Measurements from ENCODE around the gene FAM168B.

- TF ChIP-seq, protein P1, sequence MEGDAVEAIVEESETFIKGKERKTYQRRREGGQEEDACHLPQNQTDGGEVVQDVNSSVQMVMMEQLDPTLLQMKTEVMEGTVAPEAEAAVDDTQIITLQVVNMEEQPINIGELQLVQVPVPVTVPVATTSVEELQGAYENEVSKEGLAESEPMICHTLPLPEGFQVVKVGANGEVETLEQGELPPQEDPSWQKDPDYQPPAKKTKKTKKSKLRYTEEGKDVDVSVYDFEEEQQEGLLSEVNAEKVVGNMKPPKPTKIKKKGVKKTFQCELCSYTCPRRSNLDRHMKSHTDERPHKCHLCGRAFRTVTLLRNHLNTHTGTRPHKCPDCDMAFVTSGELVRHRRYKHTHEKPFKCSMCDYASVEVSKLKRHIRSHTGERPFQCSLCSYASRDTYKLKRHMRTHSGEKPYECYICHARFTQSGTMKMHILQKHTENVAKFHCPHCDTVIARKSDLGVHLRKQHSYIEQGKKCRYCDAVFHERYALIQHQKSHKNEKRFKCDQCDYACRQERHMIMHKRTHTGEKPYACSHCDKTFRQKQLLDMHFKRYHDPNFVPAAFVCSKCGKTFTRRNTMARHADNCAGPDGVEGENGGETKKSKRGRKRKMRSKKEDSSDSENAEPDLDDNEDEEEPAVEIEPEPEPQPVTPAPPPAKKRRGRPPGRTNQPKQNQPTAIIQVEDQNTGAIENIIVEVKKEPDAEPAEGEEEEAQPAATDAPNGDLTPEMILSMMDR (IDR thresholded peaks at IDR 0.05) = no peak
- no peak for TF ChIP-seq POLR2A (IDR thresholded peaks at IDR 0.05)
Observed at GRCh38 chr2:131022731-131023130, 70.5 kb downstream of the FAM168B start.
